GM21576 (cell line): ENCODE measurements around the gene CDKL1.

Experiments used
- ATAC-seq: cut with Tn5 transposase; IDR thresholded peaks from one replicate; pipeline ENCODE4 v1.9.1; 2021; ENCODE audit warnings: mild to moderate bottlenecking, moderate library complexity; ENCODE audit not compliant: unreplicated experiment

The CDKL1 gene

GRCh38 chr14:50290306-50290705 is 106.4 kb downstream of the CDKL1 start:
- no peak for ATAC-seq

GRCh38 chr14:50288146-50288545 is 108.5 kb downstream of the CDKL1 start:
- ATAC-seq: no peak

DNA sequence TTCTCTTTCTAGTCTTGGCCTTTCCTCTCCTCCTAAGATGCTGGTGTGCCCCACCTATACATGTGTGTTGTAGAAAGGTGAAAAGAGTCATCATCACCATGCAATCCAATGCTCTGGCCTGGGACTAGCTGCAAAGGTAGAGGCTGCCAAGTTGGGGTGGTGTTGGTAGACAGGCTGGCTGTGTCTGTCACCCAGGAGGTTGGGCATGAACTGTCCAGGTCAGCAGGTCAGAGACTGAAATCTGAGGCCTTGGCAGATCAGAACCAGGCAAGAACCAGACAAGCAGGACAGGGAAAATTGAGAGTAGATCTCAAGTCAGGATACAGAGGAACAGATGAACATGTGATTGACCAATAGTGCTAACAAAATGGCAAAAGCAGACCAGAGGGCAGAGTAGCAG is 110.8 kb downstream of the CDKL1 start:
- ATAC-seq: no peak
